ENCODE data around the gene DESI1.

DNA sequence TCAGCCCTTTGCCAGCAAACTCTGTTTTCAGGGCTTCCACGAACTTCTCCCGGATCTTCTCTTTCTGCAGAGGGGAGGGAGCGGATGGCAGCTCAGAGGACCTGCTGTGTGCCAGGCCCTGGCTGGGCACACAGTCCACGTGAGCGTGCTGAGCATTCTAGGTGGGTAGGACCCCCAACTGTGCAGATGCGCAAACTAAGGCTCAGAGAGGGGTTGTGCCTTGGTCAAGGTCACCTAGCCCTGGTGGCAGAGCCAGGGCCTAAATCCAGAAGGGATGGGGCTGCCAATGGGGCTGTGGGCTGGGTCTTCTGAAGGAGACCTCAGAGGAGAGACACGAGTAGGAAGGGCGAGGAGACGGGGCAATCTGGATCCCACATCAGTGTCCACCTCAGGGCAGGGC lies 42.0 kb downstream of the DESI1 start:
- no peak for TF ChIP-seq CTCF (IDR thresholded peaks at IDR 0.05)
- no peak for TF ChIP-seq POLR2A (IDR thresholded peaks at IDR 0.05)
